HTR-8/SVneo (cell line): ENCODE results near the gene ORAI1.
"Not testable (repeated sequence)": the region's sequence is repeated elsewhere in the genome, so short reads cannot be mapped to it uniquely, and the experiment has no call there.

Experiments
- DNase-seq: peaks from one replicate; pipeline ENCODE4 v3.0.0; 2011; ENCODE audit warnings: low spot score, mixed read lengths; ENCODE audit not compliant: insufficient read length
- FAIRE-seq: peaks from 2 replicates; lab custom pipeline; 2011; peaks lifted over from hg19 to GRCh38; lab: Jason Lieb, UNC

Gene ORAI1

GRCh38 chr12:121638298-121639202 is 12.2 kb downstream of the ORAI1 start:
- FAIRE-seq: no peak
- DNase-seq: no peak

DNA sequence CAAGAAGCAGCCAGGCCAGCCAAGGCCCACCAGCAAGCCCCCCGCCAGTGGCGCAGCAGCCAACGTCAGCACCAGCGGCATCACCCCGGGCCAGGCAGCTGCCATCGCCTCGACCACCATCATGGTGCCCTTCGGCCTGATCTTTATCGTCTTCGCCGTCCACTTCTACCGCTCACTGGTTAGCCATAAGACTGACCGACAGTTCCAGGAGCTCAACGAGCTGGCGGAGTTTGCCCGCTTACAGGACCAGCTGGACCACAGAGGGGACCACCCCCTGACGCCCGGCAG is 15.0 kb downstream of the ORAI1 start:
- no peak for DNase-seq
- peak; percentile 31 for FAIRE-seq

DNA sequence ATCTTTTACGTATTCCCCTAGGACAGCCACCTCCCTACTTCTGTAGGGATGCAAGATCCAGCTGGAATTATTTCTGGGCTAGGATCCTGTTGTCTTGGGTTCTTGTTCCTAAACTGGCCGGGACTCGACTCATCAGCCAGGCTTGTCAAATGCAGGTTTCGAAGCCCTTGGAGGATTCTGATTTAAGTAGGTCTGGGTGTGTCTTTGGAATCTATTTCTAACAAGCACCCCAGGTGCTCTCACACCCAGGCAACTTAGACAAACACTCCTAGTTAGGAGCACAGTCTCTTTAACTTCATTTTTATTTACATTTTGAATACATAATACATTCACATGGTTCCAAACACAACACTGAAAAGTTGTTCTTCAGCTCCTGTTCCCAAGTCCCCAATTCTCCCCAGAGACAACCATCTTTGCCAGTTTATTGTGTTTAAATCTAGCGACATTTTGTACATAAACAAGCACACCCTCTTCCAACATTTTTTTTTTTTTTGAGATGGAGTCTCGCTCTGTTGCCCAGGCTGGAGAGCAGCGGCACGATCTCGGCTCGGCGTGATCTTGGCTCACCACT is 22.2 kb downstream of the ORAI1 start:
- FAIRE-seq (no peak), DNase-seq (no peak)

DNA sequence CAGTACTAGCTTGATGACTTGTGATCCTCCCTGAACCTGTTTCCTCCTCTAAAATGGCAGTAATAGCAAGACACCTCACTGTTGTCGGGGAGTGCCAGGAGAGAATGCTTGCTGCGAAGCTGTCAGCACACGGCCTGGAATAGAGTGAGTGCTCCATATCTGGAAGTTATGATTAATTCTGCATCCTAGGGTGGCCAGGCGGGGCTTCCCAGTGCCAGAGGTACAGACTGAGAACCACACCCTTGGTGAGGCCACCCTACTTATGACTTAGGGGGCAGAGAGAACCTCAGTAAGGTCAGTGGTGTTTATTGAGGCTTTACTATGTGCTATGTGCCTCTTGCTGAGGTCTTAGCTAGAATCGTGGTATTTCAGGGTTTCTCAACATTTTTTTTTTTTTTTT is 23.0 kb downstream of the ORAI1 start:
- FAIRE-seq: no peak

GRCh38 chr12:121649819-121650353 is 23.6 kb downstream of the ORAI1 start:
- FAIRE-seq (no peak), DNase-seq (no peak)

More for the DNA sequence above, 23.0 kb downstream of the ORAI1 start:
- DNase-seq: no peak

DNA sequence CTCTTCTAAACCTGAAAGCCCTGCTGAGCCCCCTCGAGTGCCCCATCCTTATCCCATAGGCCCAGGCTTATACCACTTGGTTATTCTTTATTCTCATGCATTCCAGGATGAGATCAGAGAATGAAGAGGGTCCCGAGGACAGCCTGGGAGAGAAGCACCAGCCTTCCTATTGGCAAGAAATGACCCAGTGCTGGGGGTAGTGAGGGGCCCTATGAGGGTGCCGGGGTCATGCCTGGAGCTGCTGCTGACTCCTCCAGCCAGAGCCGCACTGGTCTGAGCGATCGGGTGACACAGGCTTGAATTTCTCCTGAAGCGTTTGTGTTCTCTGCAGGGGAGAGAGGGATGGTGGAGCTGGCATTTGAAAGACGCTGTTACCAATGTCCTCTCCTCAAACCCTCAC is 25.0 kb downstream of the ORAI1 start:
- FAIRE-seq: no peak

DNA sequence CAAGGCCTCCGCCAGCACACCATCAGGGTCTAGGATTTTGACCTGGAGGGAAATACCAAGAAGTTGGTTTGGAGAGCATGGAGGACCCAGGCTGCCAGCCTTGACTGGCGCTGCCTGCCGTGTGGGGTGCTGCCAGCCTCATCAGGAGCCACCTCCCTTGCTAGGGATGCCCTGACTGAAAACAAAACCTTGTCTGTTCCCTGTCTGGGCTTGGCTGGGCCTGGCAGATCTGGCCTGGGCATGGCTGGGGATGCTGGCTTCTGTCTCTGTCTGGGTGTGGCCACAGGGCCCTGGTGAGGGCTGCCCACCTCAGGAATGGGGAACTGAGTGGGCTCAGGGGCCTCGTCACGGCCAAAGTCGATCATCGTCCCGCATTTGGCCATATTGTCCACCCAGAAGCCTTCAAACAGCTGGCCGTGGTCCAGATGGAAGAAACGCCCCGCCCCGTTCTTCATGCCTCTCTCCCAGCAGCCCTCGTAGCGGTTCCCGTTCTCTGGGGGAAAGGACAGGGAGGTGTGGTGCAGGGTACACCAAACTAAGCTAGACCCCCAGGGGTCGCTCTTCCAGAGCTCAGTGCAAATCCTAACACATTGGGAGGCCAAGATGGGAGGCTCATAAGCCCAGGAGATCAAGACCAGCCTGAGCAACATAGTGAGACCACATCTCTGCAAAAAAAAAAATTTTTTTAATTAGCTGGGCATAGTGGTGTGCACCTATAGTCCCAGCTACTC is 26.6 kb downstream of the ORAI1 start:
- no peak for DNase-seq
- FAIRE-seq: no peak

More for the DNA sequence above, 25.0 kb downstream of the ORAI1 start:
- DNase-seq: no peak

DNA sequence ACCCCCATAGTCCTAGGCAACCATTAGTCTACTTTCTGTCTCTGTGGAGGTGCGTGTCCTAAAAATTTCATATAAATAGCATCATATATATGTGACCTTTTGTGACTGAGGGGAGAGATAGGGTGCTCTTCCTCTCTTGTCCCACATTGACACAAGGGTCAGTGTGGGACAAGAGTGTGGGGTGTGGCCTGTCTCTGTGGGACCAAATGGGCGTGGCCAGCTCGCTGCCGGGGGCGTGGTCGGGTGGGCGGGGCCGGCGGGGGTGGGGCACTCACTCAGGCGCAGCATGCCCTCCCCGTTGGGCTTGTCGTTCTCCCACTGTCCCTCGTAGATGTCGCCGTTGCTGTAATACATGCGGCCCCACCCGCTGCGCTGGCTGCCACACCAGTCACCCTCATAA is 27.7 kb downstream of the ORAI1 start:
- FAIRE-seq: no peak

DNA sequence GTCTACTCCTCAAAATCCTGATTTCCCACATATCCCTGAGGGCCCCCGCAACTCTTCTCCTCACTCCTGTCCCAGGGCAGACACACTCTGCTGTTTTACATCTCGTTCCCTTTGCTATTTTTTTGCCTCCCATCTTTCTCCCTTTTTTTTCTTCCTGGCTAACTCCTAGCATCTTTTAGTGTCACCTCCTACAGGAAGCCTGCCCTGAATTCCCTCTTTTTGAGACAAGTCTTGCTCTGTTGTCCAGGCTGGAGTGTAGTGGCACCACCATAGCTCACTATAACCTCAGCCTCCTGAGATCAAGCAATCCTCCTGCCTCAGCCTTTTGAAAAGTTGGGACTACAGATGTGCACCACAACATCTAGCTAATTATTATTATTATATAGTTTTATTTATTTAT is 29.8 kb downstream of the ORAI1 start:
- DNase-seq (no peak), FAIRE-seq (no peak)

More for the DNA sequence above, 27.7 kb downstream of the ORAI1 start:
- no peak for DNase-seq

DNA sequence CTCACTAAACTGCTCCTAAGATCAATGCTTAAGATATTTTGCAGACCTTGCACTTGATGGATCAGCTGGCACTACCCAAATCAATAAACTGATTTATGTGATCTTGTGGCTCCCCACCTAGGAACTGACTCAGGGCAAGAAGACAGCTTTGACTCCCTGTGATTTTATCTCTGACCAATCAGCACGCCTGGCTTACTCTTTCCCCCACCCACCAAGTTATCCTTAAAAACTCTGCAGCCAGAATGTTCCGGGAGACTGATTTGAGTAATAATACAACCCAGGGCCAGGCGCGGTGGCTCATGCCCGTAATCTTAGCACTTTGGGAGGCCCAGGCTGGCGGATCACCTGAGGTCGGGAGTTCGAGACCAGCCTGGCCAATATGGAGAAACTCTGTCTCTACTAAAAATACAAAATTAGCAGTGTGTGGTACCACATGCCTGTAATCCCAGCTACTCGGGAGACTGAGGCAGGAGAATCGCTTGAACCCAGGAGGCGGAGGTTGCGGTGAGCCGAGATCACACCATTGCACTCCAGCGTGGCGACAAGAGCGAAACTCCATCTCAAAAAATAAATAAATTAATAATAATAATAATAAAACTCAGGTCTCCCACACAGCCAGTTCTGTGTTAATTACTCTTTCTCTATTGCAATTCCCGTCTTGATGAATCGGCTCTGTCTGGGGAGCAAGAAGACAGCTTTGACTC is 31.1 kb downstream of the ORAI1 start:
- no peak for FAIRE-seq
- DNase-seq: no peak

DNA sequence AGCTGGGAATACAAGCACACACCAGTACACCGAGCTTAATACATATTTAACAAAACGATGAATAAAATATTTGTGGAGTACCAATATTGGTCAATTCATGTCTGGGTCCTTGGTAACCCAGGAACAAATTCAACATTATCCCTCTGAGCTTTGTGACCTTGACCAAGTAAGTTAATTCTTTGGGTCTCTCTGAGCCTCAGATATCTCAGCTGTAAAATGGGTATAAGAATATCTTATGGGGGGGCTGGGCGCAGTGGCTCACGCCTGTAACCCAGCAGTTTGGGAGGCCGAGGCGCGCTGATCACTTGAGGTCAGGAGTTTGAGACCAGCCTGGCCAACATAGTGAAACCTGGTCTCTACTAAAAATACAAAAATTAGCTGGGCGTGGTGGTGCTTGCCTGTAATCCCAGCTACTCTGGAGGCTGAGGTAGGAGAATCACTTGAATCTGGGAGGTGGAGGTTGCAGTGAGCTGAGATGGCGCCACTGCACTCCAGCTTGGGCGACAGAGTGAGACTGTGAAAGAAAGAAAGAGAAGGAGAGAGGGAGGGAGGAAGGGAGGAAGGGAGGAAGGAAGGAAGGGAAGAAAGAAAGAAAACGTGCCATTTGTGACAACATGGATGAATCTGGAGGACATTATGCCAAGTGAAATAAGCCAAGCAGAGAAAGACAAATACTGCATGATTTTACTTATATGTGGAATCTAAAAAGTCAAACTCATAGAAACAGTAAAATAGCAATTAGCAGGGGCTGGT is 35.2 kb downstream of the ORAI1 start:
- FAIRE-seq, DNase-seq: not testable (repeated sequence)

DNA sequence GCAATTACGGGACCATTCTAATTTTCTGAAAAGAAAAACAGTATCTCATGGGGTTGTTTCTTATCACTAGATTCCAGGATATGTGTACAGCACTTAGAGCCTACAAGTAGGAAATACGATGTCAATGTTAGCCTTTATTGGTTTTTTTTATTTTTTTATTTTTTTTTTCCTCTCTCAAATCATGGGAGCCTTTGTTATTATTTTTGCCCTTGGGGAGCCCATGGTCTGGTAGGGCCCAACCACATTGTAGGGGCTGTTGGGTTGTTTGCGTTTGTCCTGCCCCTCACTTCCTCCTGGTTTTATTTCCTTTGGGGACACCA is 37.2 kb downstream of the ORAI1 start:
- DNase-seq: no peak
- FAIRE-seq: no peak

GRCh38 chr12:121666829-121667228 is 40.5 kb downstream of the ORAI1 start:
- not testable (repeated sequence) for FAIRE-seq, DNase-seq

DNA sequence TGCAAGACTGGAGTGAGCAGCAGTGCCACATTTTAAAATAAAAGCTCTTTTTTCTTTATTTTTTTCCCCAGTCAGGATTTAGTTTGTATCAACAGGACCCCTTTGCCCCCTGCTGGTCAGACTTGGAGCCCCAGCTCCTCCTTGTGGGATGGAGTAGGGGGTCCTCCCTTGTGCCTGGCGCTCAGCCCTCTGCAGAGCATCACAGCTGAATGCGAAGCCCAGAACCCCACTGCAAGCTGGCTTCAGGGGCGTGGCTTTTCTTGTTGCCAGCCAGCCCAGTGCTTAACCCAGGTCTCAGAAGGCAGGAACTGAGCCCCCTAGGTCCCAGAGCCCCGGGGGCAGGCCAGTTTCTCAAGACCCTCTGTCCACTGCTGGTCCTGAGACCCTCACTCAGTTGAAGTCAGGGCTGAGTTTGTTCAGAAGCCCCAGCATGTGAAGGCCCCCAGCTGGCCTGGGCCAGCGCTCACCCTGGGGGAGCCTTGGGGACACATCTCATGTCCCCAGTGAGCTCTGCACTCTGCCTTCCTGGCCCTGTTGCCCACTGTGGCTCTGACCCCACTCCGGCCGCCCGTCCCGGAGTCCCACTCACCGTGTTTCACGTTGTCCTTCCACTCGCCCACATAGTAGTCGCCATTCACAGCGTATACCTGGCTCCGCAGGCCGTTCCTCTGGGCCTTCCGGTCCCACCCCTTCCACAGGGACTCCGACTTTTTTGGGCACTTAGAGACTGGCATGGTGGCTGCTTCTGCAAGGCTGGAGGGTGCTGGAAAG is 42.6 kb downstream of the ORAI1 start:
- FAIRE-seq (no peak), DNase-seq (no peak)

DNA sequence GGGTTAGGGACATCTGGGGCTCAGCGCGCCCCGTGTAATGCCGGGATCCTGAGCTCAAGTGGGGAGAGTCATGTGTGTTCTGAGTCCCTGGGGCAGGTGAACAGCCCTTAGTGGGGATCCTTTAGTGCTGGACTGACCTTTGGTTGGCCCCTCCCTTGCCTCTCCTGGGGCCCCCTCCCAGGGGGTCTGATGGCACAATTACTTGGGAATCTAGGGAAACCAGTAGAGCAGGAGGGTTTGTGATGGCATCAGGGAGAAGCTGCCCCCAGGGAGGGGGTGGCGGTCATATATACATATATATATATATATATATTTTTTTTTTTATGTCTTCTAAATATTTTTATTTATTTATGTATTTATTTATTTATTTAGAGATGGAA is 43.2 kb downstream of the ORAI1 start, which contains the start of gene MORN3:
MORN3 (minus strand) TSS at position 134 of the 380 bp plus-strand sequence. CDS start 171 bp downstream, outside the sequence.
- DNase-seq: no peak
- FAIRE-seq: no peak

DNA sequence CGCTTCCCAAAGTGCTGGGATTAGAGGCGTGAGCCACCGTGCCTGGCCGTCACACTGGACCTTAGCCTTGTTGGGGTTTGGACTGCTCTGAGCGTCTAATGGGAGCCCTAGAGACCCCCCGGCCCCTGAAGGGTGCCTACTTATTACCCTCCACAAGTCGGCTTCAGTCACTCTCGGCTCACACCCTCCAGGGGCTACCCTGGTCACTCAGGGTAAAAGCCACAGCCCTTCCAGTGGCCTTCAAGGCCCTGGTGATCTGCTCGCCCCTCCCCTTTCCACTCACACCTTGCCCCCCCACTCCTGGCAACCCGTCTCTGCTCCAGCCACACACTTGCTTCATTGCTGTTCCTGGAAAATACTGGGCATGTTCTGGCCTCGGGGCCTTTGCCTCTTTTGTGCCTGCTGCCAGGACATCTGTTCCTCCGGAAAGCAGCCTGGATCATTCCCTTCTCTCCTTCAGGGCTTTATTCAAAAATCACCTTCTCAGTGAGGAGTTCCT is 46.7 kb downstream of the ORAI1 start:
- FAIRE-seq (peak; percentile 48), DNase-seq (no peak)

GRCh38 chr12:121676190-121676589 is 49.9 kb downstream of the ORAI1 start:
- FAIRE-seq (no peak), DNase-seq (no peak)

DNA sequence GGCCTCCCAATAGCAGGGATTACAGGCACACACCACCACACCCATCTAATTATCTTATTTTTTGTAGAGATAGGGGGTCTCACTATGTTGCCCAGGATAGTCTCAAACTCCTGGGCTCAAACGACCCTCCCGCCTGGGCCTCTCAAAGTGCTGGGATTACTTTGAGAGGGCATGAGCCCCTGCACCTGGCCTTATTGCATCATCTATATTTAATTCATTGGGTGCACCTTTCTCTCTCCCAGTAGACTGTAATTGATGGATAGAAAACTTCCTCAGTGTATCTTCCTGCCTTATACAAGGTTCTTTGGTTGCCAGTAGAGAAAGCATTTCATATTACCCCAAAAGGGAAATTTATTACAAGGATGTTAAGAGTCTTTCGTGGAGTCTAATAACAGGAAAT is 52.0 kb downstream of the ORAI1 start:
- DNase-seq (no peak), FAIRE-seq (no peak)
